ENCODE measurements around the gene TBL1XR1. TPM values are rescaled to one million over a fixed set of nuclear protein-coding genes. Genes with fewer than 3 reads are reported as not detected.

The TBL1XR1 gene
- polyA plus RNA-seq = 10 to 100 TPM; 12.1 to 19.4 (median 13.0) TPM

GRCh38 chr3:177197041-177197726 is at the start of gene TBL1XR1:
Gene TBL1XR1 (minus strand): TSS chr3:177197482. CDS start chr3:177064977, 132,505 bp downstream.
- H3K27me3 Mint-ChIP-seq (ENCODE audit: low read depth in 3 of 3) = peaks cover 14 to 36% (median 24%) of the 10 kb centered on the region in 3 donors
- H3K9me3 Mint-ChIP-seq = no peaks in the 10 kb centered on the region
- H3K27ac Mint-ChIP-seq = peak within 1 kb of the TSS; percentile 90 to 99 (median 98)
- peak; percentile 90 to 92 (median 90) for DNase-seq
- peak within 1 kb of the TSS; percentile 91 to 100 (median 97) for H3K4me3 Mint-ChIP-seq
- peaks cover 69 to 75% of the 10 kb centered on the region in 2 donors for H3K4me1 Mint-ChIP-seq
- peaks cover 0 to 5% (median 0%) of the 10 kb centered on the region in 3 donors for H3K36me3 Mint-ChIP-seq

DNA sequence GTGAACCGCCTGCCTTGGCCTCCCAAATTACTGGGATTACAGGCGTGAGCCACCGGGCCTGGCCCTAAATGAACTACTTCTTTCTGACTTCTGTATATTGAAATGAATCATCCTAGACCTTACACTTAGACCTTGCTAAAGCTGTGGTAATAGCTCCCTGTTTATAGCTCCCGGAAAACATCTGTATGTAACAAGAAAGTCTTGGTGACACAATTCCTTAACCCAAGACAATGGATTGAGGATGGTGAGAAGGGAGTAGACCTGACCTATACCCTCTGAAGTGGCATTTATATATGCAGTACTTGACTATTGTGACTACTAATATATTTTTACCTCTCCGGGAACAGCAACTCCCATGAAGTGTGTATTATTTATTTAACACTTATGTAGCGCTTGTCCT is 48.0 kb upstream of the TBL1XR1 start:
- H3K4me3 Mint-ChIP-seq = no peak overlapping the region

GRCh38 chr3:177244606-177245005 is 47.3 kb upstream of the TBL1XR1 start:
- Mint-ChIP-seq H3K27me3 (ENCODE audit: low read depth in 3 of 3) (no peaks in the 10 kb centered on the region), H3K4me3 (no peak overlapping the region), H3K27ac (peak overlapping the region in 1 of 6 donors; percentile 49), H3K9me3 (no peaks in the 10 kb centered on the region), H3K36me3 (no peaks in the 10 kb centered on the region), H3K4me1 (peaks cover 0 to 4% of the 10 kb centered on the region in 2 donors)
- DNase-seq = no peak

More for the DNA sequence above, 48.0 kb upstream of the TBL1XR1 start:
- Mint-ChIP-seq H3K27ac (no peak overlapping the region), H3K36me3 (no peaks in the 10 kb centered on the region), H3K4me1 (peaks cover 0 to 4% of the 10 kb centered on the region in 2 donors), H3K9me3 (no peaks in the 10 kb centered on the region), H3K27me3 (ENCODE audit: low read depth in 3 of 3) (no peaks in the 10 kb centered on the region)
- DNase-seq = no peak

DNA sequence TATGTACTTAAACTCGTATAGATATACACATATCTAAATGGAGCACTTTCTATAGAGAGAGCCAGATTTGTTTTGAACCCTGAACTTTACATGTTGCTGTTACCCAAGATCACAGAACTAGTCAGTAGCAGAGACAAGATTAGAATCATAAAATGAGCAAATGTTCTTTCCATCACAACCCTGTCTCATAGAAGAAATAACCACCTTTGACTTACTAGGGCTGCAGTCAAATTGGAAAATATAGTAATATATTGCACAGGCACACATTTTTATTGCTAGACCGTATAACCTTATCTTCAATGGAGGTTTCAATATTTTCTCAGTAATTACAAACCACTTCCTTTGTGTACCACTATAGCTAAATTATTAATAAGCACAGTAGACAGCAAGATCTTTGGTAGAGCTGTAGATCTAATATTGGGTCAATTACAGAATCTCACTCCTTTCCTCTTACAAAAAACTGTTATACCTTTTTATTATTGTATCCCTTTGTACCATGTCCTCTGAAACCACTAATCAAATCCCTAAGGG is 41.5 kb upstream of the TBL1XR1 start:
- peaks cover 8 to 9% of the 10 kb centered on the region in 2 donors for H3K4me1 Mint-ChIP-seq
- no peak for DNase-seq
- H3K27me3 Mint-ChIP-seq (ENCODE audit: low read depth in 3 of 3) = peaks cover 0 to 3% (median 0%) of the 10 kb centered on the region in 3 donors
- no peak overlapping the region for H3K27ac Mint-ChIP-seq
- H3K4me3 Mint-ChIP-seq = no peak overlapping the region
- H3K36me3 Mint-ChIP-seq = no peaks in the 10 kb centered on the region
- no peaks in the 10 kb centered on the region for H3K9me3 Mint-ChIP-seq

DNA sequence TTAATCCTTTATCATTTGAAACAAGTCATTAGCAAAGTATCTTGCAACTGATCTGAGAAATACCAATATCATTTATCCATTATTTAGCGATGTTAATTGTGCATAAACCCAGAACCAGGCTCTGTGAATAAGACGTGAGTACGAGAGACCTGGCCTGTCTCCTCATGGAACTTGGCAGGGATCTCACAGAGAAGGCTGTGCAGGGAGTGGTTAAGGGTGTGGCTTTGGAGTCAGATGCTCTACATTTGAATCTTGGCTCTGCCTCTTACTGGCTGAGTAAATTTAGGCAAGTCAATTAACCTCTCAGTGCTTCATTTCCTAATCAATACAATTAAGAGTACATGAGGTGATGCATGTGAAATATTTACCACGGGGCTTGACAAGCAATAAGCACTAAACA is 39.9 kb upstream of the TBL1XR1 start:
- Mint-ChIP-seq H3K27ac (no peak overlapping the region), H3K9me3 (no peaks in the 10 kb centered on the region), H3K27me3 (ENCODE audit: low read depth in 3 of 3) (peaks cover 0 to 3% (median 0%) of the 10 kb centered on the region in 3 donors), H3K36me3 (no peaks in the 10 kb centered on the region), H3K4me1 (peaks cover 4 to 9% of the 10 kb centered on the region in 2 donors), H3K4me3 (no peak overlapping the region)
- DNase-seq = no peak

DNA sequence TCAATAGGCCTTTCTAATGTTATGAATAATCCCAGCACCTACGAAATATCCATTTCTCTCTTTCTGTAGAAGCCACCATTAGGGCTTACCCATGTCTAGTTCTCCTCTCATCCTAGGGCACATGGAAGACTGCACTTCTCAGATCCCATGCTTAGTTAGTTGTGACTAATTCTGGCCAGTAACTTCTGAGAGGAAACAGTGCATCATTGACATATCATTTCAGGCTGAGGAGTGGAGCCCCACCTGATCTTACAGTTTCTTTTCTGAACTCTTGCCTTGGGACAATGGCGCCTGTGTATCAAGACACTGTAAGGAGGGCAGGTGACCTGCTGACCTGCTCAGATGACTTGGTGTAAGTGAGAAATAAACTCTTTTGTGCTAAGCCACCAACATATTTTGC is 39.4 kb upstream of the TBL1XR1 start:
- Mint-ChIP-seq H3K9me3 (no peaks in the 10 kb centered on the region), H3K36me3 (no peaks in the 10 kb centered on the region), H3K27me3 (ENCODE audit: low read depth in 3 of 3) (peaks cover 0 to 3% (median 0%) of the 10 kb centered on the region in 3 donors), H3K4me1 (peaks cover 4 to 9% of the 10 kb centered on the region in 2 donors), H3K4me3 (no peak overlapping the region), H3K27ac (no peak overlapping the region)
- no peak for DNase-seq

GRCh38 chr3:177234121-177234520 is 36.8 kb upstream of the TBL1XR1 start:
- H3K27me3 Mint-ChIP-seq (ENCODE audit: low read depth in 3 of 3) = peaks cover 0 to 5% (median 2%) of the 10 kb centered on the region in 3 donors
- H3K4me1 Mint-ChIP-seq = peaks cover 4 to 7% of the 10 kb centered on the region in 2 donors
- H3K9me3 Mint-ChIP-seq = no peaks in the 10 kb centered on the region
- peaks cover 0 to 4% (median 0%) of the 10 kb centered on the region in 3 donors for H3K36me3 Mint-ChIP-seq
- no peak for DNase-seq
- no peak overlapping the region for H3K27ac Mint-ChIP-seq
- no peak overlapping the region for H3K4me3 Mint-ChIP-seq

DNA sequence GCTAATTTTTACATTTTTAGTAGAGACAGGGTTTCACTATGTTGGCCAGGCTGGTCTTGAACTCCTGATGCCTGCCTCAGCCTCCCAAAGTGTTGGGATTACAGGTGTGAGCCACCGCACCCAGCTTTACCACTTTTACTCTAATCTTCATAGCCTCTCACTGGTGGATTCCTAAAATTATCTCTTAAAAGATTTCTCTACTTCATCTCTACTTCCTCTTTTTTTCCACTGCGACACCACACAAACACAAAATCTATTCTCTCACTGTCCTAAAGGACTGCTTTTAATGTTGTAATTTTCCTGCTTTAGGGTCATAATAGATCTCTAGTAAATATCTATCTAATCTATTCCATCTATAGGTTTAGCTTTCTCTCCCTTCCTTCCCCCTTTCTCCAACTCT is 34.0 kb upstream of the TBL1XR1 start:
- Mint-ChIP-seq H3K36me3 (peaks cover 0 to 5% (median 0%) of the 10 kb centered on the region in 3 donors), H3K27ac (peak overlapping the region in 1 of 6 donors; percentile 75), H3K4me1 (peaks cover 0 to 1% of the 10 kb centered on the region in 2 donors), H3K27me3 (ENCODE audit: low read depth in 3 of 3) (peaks cover 2 to 3% (median 3%) of the 10 kb centered on the region in 3 donors), H3K4me3 (no peak overlapping the region), H3K9me3 (no peaks in the 10 kb centered on the region)
- no peak for DNase-seq

GRCh38 chr3:177230641-177231040 is 33.4 kb upstream of the TBL1XR1 start:
- H3K36me3 Mint-ChIP-seq = peaks cover 0 to 5% (median 0%) of the 10 kb centered on the region in 3 donors
- no peak overlapping the region for H3K27ac Mint-ChIP-seq
- H3K4me1 Mint-ChIP-seq = peaks cover 0 to 1% of the 10 kb centered on the region in 2 donors
- no peak overlapping the region for H3K4me3 Mint-ChIP-seq
- peaks cover 3% of the 10 kb centered on the region in 3 donors for H3K27me3 Mint-ChIP-seq (ENCODE audit: low read depth in 3 of 3)
- H3K9me3 Mint-ChIP-seq = no peaks in the 10 kb centered on the region
- no peak for DNase-seq

- H3K4me3 Mint-ChIP-seq = no peak overlapping the region
- H3K9me3 Mint-ChIP-seq = no peaks in the 10 kb centered on the region
- H3K36me3 Mint-ChIP-seq = peaks cover 0 to 5% (median 0%) of the 10 kb centered on the region in 3 donors
- no peak for DNase-seq
- no peak overlapping the region for H3K27ac Mint-ChIP-seq
- peaks cover 3 to 4% (median 3%) of the 10 kb centered on the region in 3 donors for H3K27me3 Mint-ChIP-seq (ENCODE audit: low read depth in 3 of 3)
- H3K4me1 Mint-ChIP-seq = peaks cover 0 to 2% of the 10 kb centered on the region in 2 donors
Observed at GRCh38 chr3:177229791-177230190, 32.5 kb upstream of the TBL1XR1 start.

DNA sequence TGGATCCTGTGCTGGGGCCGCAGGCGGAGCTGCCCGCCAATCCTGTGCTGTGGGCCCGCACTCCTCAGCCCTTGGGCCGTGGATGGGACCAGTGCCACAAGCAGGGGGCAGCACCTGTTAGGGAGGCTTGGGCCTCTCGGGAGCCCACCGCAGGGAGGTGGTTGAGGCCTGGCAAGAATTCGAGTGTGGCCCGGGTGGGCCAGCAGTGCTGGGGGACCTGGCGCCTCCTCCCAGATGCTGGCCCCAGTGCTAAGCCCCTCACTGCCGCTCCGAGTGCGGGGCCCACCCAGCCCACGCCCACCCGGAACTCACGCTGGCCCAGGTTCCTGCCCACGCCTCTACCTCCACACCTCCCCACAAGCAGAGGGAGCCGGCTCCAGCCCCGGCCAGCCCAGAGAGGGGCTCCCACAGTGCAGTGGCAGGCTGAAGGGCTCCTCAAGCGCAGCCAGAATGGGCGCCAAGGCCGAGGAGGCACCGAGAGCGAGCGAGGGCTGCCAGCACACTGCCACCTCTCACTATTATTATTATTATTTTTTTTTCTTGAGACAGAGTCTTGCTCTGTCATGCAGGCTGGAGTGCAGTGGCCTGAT is 31.4 kb upstream of the TBL1XR1 start:
- Mint-ChIP-seq H3K27ac (no peak overlapping the region), H3K4me3 (no peak overlapping the region), H3K4me1 (peaks cover 10 to 12% of the 10 kb centered on the region in 2 donors), H3K36me3 (peaks cover 0 to 5% (median 0%) of the 10 kb centered on the region in 3 donors), H3K9me3 (no peaks in the 10 kb centered on the region), H3K27me3 (ENCODE audit: low read depth in 3 of 3) (peaks cover 3 to 4% (median 3%) of the 10 kb centered on the region in 3 donors)
- no peak for DNase-seq

GRCh38 chr3:177224414-177224813 is 27.1 kb upstream of the TBL1XR1 start:
- Mint-ChIP-seq H3K4me3 (no peak overlapping the region), H3K4me1 (peaks cover 10 to 12% of the 10 kb centered on the region in 2 donors), H3K27me3 (ENCODE audit: low read depth in 3 of 3) (peaks cover 1 to 3% (median 3%) of the 10 kb centered on the region in 3 donors), H3K36me3 (peaks cover 0 to 3% (median 0%) of the 10 kb centered on the region in 3 donors), H3K27ac (no peak overlapping the region), H3K9me3 (no peaks in the 10 kb centered on the region)
- no peak for DNase-seq

GRCh38 chr3:177221744-177222143 is 24.5 kb upstream of the TBL1XR1 start:
- no peak for DNase-seq
- H3K4me3 Mint-ChIP-seq = no peak overlapping the region
- H3K4me1 Mint-ChIP-seq = peaks cover 10 to 11% of the 10 kb centered on the region in 2 donors
- no peak overlapping the region for H3K27ac Mint-ChIP-seq
- H3K27me3 Mint-ChIP-seq (ENCODE audit: low read depth in 3 of 3) = peaks cover 0 to 1% (median 0%) of the 10 kb centered on the region in 3 donors
- no peaks in the 10 kb centered on the region for H3K36me3 Mint-ChIP-seq
- no peaks in the 10 kb centered on the region for H3K9me3 Mint-ChIP-seq
